ENCODE measurements around the gene ADAMTSL4. TPM values are rescaled to one million over a fixed set of nuclear protein-coding genes. Genes with fewer than 3 reads are reported as not detected.

Gene ADAMTSL4
- total RNA-seq, 4 donors from 2014 or later = 5.6 to 30.0 (median 10.7) TPM

DNA sequence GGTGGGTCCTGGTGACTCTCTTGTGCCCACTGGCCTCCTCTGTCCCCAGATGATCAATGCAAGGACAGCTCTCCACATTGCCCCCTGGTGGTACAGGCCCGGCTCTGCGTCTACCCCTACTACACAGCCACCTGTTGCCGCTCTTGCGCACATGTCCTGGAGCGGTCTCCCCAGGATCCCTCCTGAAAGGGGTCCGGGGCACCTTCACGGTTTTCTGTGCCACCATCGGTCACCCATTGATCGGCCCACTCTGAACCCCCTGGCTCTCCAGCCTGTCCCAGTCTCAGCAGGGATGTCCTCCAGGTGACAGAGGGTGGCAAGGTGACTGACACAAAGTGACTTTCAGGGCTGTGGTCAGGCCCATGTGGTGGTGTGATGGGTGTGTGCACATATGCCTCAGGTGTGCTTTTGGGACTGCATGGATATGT, 10.8 kb downstream of the ADAMTSL4 start:
- Histone ChIP-seq H3K9me3 (no peaks in the 10 kb centered on the region), H3K4me1 (peaks cover 49 to 50% of the 10 kb centered on the region in 2 donors), H3K36me3 (no peaks in the 10 kb centered on the region), H3K27ac (peak overlapping the region; percentile 100), H3K4me3 (peak overlapping the region; percentile 19 to 75 (median 69)), H3K27me3 (no peaks in the 10 kb centered on the region)
- in situ Hi-C loops (cut with MboI; ENCODE audit: low sequenced_read_pairs in 4 of 4) (loop anchor here in 3 of 4 donors (5.0 to 10.0 kb wide), 2 partner anchors 65 to 67 kb away; partner anchors contain the start of gene ENSA (in 3 of the 3)), intact Hi-C loops (cut with DNase I; ENCODE audit: low total_unique reads) (loop anchor here (1.0 to 10.0 kb wide), 9 partner anchors 25 to 587 kb away; partner anchors contain the start of genes ARNT, CERS2, CIART and GOLPH3L)
- no peak for TF ChIP-seq POLR2A (IDR thresholded peaks at IDR 0.05)
- TF ChIP-seq, protein P1, sequence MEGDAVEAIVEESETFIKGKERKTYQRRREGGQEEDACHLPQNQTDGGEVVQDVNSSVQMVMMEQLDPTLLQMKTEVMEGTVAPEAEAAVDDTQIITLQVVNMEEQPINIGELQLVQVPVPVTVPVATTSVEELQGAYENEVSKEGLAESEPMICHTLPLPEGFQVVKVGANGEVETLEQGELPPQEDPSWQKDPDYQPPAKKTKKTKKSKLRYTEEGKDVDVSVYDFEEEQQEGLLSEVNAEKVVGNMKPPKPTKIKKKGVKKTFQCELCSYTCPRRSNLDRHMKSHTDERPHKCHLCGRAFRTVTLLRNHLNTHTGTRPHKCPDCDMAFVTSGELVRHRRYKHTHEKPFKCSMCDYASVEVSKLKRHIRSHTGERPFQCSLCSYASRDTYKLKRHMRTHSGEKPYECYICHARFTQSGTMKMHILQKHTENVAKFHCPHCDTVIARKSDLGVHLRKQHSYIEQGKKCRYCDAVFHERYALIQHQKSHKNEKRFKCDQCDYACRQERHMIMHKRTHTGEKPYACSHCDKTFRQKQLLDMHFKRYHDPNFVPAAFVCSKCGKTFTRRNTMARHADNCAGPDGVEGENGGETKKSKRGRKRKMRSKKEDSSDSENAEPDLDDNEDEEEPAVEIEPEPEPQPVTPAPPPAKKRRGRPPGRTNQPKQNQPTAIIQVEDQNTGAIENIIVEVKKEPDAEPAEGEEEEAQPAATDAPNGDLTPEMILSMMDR (IDR thresholded peaks at IDR 0.05 in 4 of 5, conservative IDR thresholded peaks at IDR 0.05 in 1 of 5) = peak; percentile 89 to 97 (median 96)
- DNase-seq (peak; percentile 67 to 85), ATAC-seq (peak; percentile 16 to 25)

DNA sequence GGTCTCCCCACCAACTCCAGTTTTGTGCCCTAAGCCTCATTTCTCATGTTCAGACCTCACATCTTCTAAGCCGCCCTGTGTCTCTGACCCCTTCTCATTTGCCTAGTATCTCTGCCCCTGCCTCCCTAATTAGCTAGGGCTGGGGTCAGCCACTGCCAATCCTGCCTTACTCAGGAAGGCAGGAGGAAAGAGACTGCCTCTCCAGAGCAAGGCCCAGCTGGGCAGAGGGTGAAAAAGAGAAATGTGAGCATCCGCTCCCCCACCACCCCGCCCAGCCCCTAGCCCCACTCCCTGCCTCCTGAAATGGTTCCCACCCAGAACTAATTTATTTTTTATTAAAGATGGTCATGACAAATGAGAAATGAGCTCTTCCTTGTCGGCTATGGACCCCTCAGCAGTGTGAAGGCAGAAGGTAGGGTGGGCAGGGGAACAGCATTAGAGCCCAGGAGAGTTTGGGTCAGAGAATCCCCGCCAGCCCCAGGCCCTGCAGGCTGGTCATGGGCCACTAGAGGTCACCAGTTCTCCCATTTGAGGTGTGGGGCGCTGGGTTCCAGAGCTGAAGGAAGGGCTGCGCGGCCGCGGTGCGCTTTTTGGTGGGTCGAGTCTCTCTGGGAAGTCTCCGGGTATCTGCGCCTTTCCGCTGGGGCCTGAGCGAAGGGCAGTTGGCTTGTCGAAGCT, 11.5 kb downstream of the ADAMTSL4 start:
- in situ Hi-C loops (cut with MboI; ENCODE audit: low sequenced_read_pairs in 4 of 4) = loop anchor here in 3 of 4 donors (5.0 to 10.0 kb wide), 2 partner anchors 64 to 67 kb away; partner anchors contain the start of gene ENSA (in 3 of the 3)

GRCh38 chr1:150561254-150561973, 12.2 kb downstream of the ADAMTSL4 start:
- intact Hi-C loops (cut with DNase I; ENCODE audit: low total_unique reads) = loop anchor here (1.0 to 10.0 kb wide), 11 partner anchors 18 to 586 kb away; partner anchors contain the start of genes ARNT, CERS2, CIART and ENSA
- DNase-seq = peak; percentile 96 to 98
- peak; percentile 83 to 96 for TF ChIP-seq POLR2A (IDR thresholded peaks at IDR 0.05)
- TF ChIP-seq, protein P1 (IDR thresholded peaks at IDR 0.05 in 4 of 5, conservative IDR thresholded peaks at IDR 0.05 in 1 of 5) = peak in 2 of 5 experiments; percentile 32 to 53
- ATAC-seq = peak; percentile 71 to 82
- in situ Hi-C loops (cut with MboI; ENCODE audit: low sequenced_read_pairs in 4 of 4) = loop anchor here in 3 of 4 donors (5.0 to 10.0 kb wide), 2 partner anchors 63 to 66 kb away; partner anchors contain the start of gene ENSA (in 3 of the 3)
- H3K4me1 ChIP-seq = peaks cover 63 to 64% of the 10 kb centered on the region in 2 donors
- H3K9me3 ChIP-seq = no peaks in the 10 kb centered on the region
- peak overlapping the region; percentile 100 for H3K27ac ChIP-seq
- no peaks in the 10 kb centered on the region for H3K36me3 ChIP-seq
- H3K27me3 ChIP-seq = no peaks in the 10 kb centered on the region
- H3K4me3 ChIP-seq = peak overlapping the region; percentile 68 to 75 (median 71)

More for the DNA sequence above, 11.5 kb downstream of the ADAMTSL4 start:
- intact Hi-C loops (cut with DNase I; ENCODE audit: low total_unique reads) = loop anchor here (1.0 to 10.0 kb wide), 12 partner anchors 19 to 587 kb away; partner anchors contain the start of genes ARNT, CERS2, CIART and ENSA
- peak; percentile 86 to 90 for DNase-seq
- Histone ChIP-seq H3K27me3 (no peaks in the 10 kb centered on the region), H3K36me3 (no peaks in the 10 kb centered on the region), H3K9me3 (no peaks in the 10 kb centered on the region), H3K4me1 (peaks cover 56 to 57% of the 10 kb centered on the region in 2 donors), H3K27ac (peak overlapping the region; percentile 100), H3K4me3 (peak overlapping the region; percentile 68 to 75 (median 71))
- ATAC-seq = peak; percentile 59
- TF ChIP-seq, protein P1 (IDR thresholded peaks at IDR 0.05 in 4 of 5, conservative IDR thresholded peaks at IDR 0.05 in 1 of 5) = peak; percentile 91 to 93 (median 91)
- no peak for TF ChIP-seq POLR2A (IDR thresholded peaks at IDR 0.05)

GRCh38 chr1:150561974-150562445, 12.8 kb downstream of the ADAMTSL4 start:
- peak overlapping the region; percentile 100 for H3K27ac ChIP-seq
- DNase-seq = peak; percentile 94
- no peak for TF ChIP-seq POLR2A (IDR thresholded peaks at IDR 0.05)
- TF ChIP-seq, protein P1 (IDR thresholded peaks at IDR 0.05 in 4 of 5, conservative IDR thresholded peaks at IDR 0.05 in 1 of 5) = no peak
- no peaks in the 10 kb centered on the region for H3K27me3 ChIP-seq
- no peaks in the 10 kb centered on the region for H3K9me3 ChIP-seq
- no peaks in the 10 kb centered on the region for H3K36me3 ChIP-seq
- intact Hi-C loops (cut with DNase I; ENCODE audit: low total_unique reads) (loop anchor here (1.0 to 10.0 kb wide), 11 partner anchors 17 to 585 kb away; partner anchors contain the start of genes ARNT, CERS2, CIART and ENSA), in situ Hi-C loops (cut with MboI; ENCODE audit: low sequenced_read_pairs in 4 of 4) (loop anchor here in 3 of 4 donors (5.0 to 10.0 kb wide), 2 partner anchors 63 to 65 kb away; partner anchors contain the start of gene ENSA (in 3 of the 3))
- H3K4me3 ChIP-seq = peak overlapping the region; percentile 68 to 75 (median 71)
- H3K4me1 ChIP-seq = peaks cover 69 to 70% of the 10 kb centered on the region in 2 donors
- ATAC-seq = peak; percentile 54 to 63

Data from gastrocnemius medialis (tissue), 4 donors.